VCaP (cell line): Measurements from ENCODE around the gene KIRREL1.

ENCODE experiments used
- H3K27ac ChIP-seq: fragments of 450-650 bp; 2 replicates; pipeline ENCODE4 v1.5.1; 2017
- TF ChIP-seq, protein P1 (sequence below): fragments of 450-650 bp; conservative IDR thresholded peaks from 2 replicates; pipeline ENCODE4 v1.5.1; 2017; ENCODE audit warnings: mild to moderate bottlenecking, moderate library complexity

KIRREL1 gene

DNA sequence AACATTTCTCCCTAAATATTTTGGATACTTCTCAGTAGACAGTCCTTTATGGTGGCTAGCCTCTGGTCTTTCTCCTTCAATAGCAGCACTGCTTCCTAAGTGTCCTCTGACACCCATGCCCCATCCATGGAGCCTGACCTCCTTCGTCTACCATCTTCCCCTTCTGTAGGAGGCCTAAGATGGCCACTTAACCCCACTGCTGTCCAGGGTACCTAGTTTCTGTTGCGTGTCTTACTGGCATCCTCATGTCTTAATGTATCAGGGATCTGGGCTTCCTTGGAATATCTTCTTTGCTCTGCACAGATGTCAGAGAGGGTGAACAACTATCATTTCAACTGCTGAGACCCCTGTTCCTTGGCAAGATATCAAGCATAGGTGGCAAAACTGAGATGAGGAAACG, 5.4 kb upstream of the KIRREL1 start:
- H3K27ac ChIP-seq: no peak overlapping the region
- TF ChIP-seq, protein P1, sequence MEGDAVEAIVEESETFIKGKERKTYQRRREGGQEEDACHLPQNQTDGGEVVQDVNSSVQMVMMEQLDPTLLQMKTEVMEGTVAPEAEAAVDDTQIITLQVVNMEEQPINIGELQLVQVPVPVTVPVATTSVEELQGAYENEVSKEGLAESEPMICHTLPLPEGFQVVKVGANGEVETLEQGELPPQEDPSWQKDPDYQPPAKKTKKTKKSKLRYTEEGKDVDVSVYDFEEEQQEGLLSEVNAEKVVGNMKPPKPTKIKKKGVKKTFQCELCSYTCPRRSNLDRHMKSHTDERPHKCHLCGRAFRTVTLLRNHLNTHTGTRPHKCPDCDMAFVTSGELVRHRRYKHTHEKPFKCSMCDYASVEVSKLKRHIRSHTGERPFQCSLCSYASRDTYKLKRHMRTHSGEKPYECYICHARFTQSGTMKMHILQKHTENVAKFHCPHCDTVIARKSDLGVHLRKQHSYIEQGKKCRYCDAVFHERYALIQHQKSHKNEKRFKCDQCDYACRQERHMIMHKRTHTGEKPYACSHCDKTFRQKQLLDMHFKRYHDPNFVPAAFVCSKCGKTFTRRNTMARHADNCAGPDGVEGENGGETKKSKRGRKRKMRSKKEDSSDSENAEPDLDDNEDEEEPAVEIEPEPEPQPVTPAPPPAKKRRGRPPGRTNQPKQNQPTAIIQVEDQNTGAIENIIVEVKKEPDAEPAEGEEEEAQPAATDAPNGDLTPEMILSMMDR: no peak

DNA sequence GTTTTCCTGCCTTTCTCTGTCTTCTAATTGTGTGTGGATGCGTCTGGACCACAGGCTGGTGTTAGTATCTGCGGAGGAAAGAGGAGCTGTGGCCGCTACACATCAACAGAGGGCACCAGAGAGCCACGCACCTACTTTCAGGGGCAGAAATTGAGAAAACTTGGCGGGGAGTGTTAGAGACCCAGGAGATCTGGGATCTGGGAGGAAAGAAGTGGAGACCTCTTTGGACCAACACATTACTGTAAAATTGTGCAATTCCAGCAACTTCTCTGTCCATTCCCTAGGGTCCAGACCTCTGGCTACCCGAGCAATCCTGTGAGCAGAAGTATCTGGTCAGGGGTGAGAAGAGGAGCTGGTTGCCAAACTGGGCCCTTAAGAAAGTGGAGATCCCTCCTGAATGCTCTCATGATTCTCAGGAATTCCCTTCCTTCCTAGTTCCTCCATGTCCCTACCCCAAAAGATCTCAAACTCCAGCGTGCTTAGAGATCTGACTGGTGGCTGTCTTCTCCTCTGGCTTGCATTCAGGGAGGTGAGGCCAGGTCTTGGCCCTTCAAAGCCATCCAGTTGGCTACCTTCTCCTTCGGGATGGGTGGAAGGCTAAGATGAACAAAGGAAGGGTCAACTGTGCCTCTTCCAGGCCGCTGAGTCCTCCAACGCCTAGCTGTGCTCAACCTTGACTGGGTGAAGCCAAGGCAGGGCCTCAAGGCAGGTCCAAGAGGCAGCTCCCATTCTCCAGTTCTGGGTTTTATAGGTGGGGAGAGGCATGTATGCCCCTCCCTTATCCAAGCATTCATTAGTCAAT, 1.2 kb upstream of the KIRREL1 start:
- H3K27ac ChIP-seq: no peak overlapping the region
- TF ChIP-seq, protein P1: peak; percentile 96

DNA sequence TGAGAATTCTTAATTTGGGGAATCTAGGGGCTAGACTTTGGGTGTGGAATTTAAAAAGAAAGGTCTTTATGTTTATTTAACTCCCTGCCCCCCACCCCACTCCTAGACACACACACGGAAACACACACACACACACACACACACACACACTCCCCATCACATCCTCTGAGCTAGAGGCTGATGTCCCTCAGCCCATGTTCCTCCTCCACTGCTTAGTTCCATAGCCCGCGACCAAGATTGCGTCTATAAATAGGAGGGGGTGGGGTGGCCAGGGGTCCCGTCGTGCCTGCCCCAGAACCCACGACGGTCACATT, 655 bp upstream of the KIRREL1 start:
- TF ChIP-seq, protein P1: no peak
- no peak overlapping the region for H3K27ac ChIP-seq

DNA sequence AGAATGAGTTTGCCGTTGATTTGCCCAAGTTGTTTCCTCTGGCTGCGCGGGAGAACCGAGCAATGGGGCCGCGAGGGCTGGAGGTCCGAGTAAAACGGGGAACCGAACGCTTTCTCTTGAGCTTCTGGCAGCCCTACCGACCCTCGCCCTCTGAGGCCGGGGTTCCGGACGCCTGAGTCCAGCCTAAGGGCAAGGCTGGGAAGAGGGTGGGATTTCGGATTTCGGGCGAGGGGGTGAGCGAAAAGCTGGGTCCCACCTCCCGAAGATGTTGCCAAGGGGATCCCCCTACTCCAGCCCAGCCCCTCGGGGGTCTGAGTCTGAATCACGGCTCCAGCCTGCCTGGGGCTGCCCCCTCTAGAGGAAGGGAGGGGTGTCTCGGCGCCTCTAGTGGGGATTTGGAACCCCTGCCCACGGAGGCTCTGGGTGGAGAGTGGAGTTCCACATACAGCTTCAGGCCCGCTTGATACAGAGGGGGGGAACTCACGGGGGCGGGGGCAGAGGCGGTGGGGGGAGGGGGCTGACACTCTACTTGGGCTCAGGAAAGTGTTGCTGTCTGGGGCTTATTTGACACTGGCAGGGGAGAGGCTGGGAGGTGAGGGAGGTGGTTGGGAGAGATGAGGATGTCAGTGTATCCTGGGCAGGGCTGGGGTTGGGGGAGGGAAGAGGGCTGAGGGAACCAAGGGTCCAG, 617 bp downstream of the KIRREL1 start:
- TF ChIP-seq, protein P1: no peak
- H3K27ac ChIP-seq: peak overlapping the region; percentile 28; the same call in 1 of the 2 replicates

DNA sequence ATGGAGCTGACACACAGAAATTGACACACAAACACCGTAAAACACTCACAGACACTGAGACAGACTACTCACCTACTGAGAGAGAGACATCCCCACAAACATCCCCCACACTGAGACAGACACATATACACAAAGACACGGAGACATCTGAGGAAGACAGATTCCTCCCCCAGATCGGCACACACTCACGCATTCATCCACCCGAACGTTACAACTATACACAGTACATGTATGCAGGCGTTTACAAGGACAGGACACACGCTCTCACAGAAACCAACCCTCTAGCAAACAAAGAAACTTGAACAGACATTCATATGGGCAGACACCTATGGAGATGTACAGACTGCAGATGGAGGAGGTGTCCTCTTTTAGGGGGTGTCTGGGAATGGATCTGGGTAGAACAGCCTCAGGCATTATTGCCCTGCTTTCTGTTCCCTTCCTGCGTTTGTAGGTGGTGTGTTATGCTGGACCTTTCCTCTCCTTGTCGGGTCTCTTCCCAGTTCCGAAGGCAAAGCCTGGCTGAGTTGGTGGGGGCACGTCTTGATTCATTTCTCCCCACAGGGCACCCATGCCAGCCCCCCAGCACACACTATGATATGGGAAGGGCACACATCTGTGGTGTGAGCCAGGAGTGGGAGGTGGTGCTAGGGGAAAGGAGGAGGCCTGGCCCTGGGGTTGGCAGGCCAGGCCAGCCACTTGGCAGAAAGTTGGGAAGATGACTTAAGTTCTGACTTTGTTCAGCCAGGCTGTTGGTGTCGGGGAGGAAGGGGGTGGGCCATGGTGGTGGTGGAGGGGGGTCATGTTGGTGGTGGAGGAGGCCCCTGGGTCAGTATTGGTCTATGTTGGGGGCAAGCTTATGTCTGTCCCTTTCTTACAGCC, 1.5 kb downstream of the KIRREL1 start:
- TF ChIP-seq, protein P1: no peak
- no peak overlapping the region for H3K27ac ChIP-seq

DNA sequence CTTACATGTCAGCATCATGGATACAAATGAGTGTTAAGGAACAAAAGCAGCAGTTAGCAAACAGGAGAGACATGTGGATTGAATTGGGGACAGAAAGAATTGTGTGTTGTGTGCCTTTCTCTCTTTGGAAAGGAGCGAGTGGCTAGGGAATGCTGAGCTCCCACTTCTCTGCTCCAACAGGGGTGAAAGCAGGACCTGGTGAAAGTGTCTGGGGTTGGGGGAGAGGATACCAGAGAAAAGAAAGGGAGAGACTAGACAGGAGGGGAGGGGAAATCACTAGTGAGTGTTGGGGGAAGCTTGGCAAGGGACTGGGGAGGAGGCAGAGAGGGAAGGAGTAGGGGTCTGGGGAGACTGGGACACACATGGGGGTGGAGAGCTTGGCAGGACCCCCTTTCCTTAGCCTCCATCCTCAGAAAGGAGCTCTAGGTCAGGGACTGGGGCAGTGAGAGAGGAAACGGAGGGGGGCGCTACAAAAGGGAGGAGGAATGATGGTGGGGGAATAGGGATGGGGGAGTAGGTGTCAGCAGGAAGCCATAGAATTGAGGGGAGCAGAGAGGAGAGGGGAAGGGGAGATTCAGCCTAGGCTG, 2.2 kb downstream of the KIRREL1 start:
- no peak overlapping the region for H3K27ac ChIP-seq
- TF ChIP-seq, protein P1: no peak

DNA sequence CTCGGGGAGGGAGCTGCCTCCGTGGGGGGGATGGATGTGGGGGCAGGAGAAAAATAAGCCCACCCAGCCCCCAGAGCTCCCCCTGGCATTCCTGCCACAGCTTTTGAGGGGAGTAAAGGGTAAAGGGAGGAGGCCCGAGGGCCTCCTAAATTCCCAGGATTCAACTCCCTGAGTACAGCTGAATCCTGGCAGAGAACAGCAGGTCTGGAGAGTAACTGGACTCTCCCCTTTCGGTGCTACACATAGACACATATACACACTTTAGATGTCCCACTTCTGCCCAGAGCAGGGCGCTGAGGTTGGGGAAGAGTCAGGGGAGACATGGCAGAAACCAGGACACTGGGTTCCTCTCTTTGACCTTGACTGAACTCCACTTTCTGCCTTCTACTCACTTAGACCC, 3.0 kb downstream of the KIRREL1 start:
- TF ChIP-seq, protein P1: no peak
- no peak overlapping the region for H3K27ac ChIP-seq
